ENCODE results near the gene ABR.

GRCh38 chr17:1011138-1011537, 168.6 kb downstream of the ABR start:
- no peak for TF ChIP-seq CTCF (conservative IDR thresholded peaks at IDR 0.05; ENCODE audit: low read depth, low read length)
- no peak for TF ChIP-seq EZH2phosphoT487 (IDR thresholded peaks at IDR 0.05; ENCODE audit: borderline replicate concordance, low read length)
- no peak for TF ChIP-seq EZH2 (IDR thresholded peaks at IDR 0.05; ENCODE audit: low read length, unreplicated experiment)
